ENCODE data around the gene ETV4.

GRCh38 chr17:43528988-43529814 lies 16.9 kb downstream of the ETV4 start:
- TF ChIP-seq EZH2phosphoT487 (conservative IDR thresholded peaks at IDR 0.05; ENCODE audit: low read length) (no peak), CTCF (IDR thresholded peaks at IDR 0.05; ENCODE audit: insufficient read depth, low read length, poor library complexity, severe bottlenecking) (no peak)

Measured in SU-DHL-6 (cell line).